DLD1 (cell line): Measurements from ENCODE around the gene SLC7A6OS.

Experiments
- in situ Hi-C: cut with HindIII; loops from 2 replicates; pipeline ENCODE4 v1.10.0; 2017; ENCODE audit warnings: low sequenced_read_pairs

The SLC7A6OS gene

GRCh38 chr16:68310774-68311511, at the start of gene SLC7A6OS, which contains the start of gene PRMT7:
Gene SLC7A6OS (minus strand): TSS chr16:68310946. CDS start chr16:68310926, 20 bp downstream.
Gene PRMT7 (plus strand): TSS chr16:68311019. CDS start chr16:68315980, 4,961 bp downstream.
- in situ Hi-C loops: no loop called here

GRCh38 chr16:68359398-68360191, 48.8 kb upstream of the SLC7A6OS start:
- in situ Hi-C loops: no loop called here

- in situ Hi-C loops: no loop called here
Measured at GRCh38 chr16:68358951-68359350, 48.2 kb upstream of the SLC7A6OS start.

- in situ Hi-C loops: no loop called here
Measured at GRCh38 chr16:68357923-68358322, 47.2 kb upstream of the SLC7A6OS start.

- in situ Hi-C loops: no loop called here
Measured at GRCh38 chr16:68357521-68357922, 46.8 kb upstream of the SLC7A6OS start.

- in situ Hi-C loops: no loop called here
Measured at GRCh38 chr16:68356919-68357286, 46.2 kb upstream of the SLC7A6OS start.

GRCh38 chr16:68356249-68356918, 45.6 kb upstream of the SLC7A6OS start:
- in situ Hi-C loops: no loop called here

GRCh38 chr16:68355447-68356248, 44.9 kb upstream of the SLC7A6OS start:
- in situ Hi-C loops: no loop called here

- in situ Hi-C loops: no loop called here
Measured at GRCh38 chr16:68354816-68355215, 44.1 kb upstream of the SLC7A6OS start.

GRCh38 chr16:68353366-68353765, 42.6 kb upstream of the SLC7A6OS start:
- in situ Hi-C loops: no loop called here

GRCh38 chr16:68351991-68352431, 41.3 kb upstream of the SLC7A6OS start:
- in situ Hi-C loops: no loop called here

- in situ Hi-C loops: no loop called here
Measured at GRCh38 chr16:68351463-68351862, 40.7 kb upstream of the SLC7A6OS start.

GRCh38 chr16:68350813-68351350, 40.1 kb upstream of the SLC7A6OS start:
- in situ Hi-C loops: no loop called here

- in situ Hi-C loops: no loop called here
Measured at GRCh38 chr16:68349838-68350410, 39.2 kb upstream of the SLC7A6OS start.

- in situ Hi-C loops: no loop called here
Measured at GRCh38 chr16:68348639-68349445, 38.1 kb upstream of the SLC7A6OS start.

GRCh38 chr16:68347605-68348004, 36.9 kb upstream of the SLC7A6OS start:
- in situ Hi-C loops: no loop called here

GRCh38 chr16:68346892-68347480, 36.2 kb upstream of the SLC7A6OS start:
- in situ Hi-C loops: no loop called here

- in situ Hi-C loops: no loop called here
Measured at GRCh38 chr16:68345958-68346635, 35.4 kb upstream of the SLC7A6OS start.
